Fibroblast of lung (primary cell): ENCODE data around the gene SLC35F4. TPM values are rescaled to one million over a fixed set of nuclear protein-coding genes. Genes with fewer than 3 reads are reported as not detected.

ENCODE experiments used
- DNase-seq, 2 donors: peaks; one replicate each; pipeline versions ENCODE4 v3.0.0 to v3.0.0-alpha.2; 2010; ENCODE audit warnings: low read depth in 2 of 2
- H2AFZ ChIP-seq: 2 replicates; pipeline ENCODE4 v1.5.1; 2012; ENCODE audit warnings: low read length, control low read depth, inconsistent platforms
- H3K27ac ChIP-seq: 2 replicates; pipeline ENCODE4 v1.5.1; 2011; ENCODE audit warnings: low read length, control low read depth; ENCODE audit not compliant: insufficient read depth
- H3K27me3 ChIP-seq: 2 replicates; pipeline ENCODE4 v1.5.1; 2011; ENCODE audit warnings: mild to moderate bottlenecking, low read length; ENCODE audit not compliant: control insufficient read depth, insufficient read depth
- H3K36me3 ChIP-seq: 2 replicates; pipeline ENCODE4 v1.5.1; 2011; ENCODE audit warnings: low read length; ENCODE audit not compliant: control insufficient read depth, insufficient read depth
- H3K4me1 ChIP-seq: 2 replicates; pipeline ENCODE4 v1.5.1; 2011; ENCODE audit warnings: low read length; ENCODE audit not compliant: control insufficient read depth, insufficient read depth; ENCODE audit errors: extremely low read depth
- H3K4me2 ChIP-seq: 2 replicates; pipeline ENCODE4 v1.5.1; 2011; ENCODE audit warnings: low read length, control low read depth; ENCODE audit not compliant: insufficient read depth; ENCODE audit errors: extremely low read depth
- H3K4me3 ChIP-seq, 4 experiments: fragments of 200-600 bp in 1 of 4; sonication (generic) in 1 of 4; replicated peaks in 1 of 4; 2 replicates each; pipeline ENCODE4 v1.5.1; 2011 to 2016; ENCODE audit warnings: low read length in 4 of 4, low read depth in 3 of 4, mild to moderate bottlenecking in 3 of 4, control low read depth in 2 of 4, inconsistent platforms in 1 of 4, mixed read lengths in 1 of 4; ENCODE audit not compliant: insufficient read depth in 1 of 4; ENCODE audit errors: control extremely low read depth in 1 of 4
- H3K79me2 ChIP-seq: 2 replicates; pipeline ENCODE4 v1.5.1; 2012; ENCODE audit warnings: mild to moderate bottlenecking, low read length, inconsistent platforms; ENCODE audit not compliant: control insufficient read depth, insufficient read depth
- H3K9ac ChIP-seq: 2 replicates; pipeline ENCODE4 v1.5.1; 2011; ENCODE audit warnings: mild to moderate bottlenecking, low read length, control low read depth; ENCODE audit not compliant: insufficient read depth
- H3K9me3 ChIP-seq: 2 replicates; pipeline ENCODE4 v1.5.1; 2012; ENCODE audit warnings: low read depth, low read length; ENCODE audit not compliant: control insufficient read depth, insufficient read depth
- H4K20me1 ChIP-seq: 2 replicates; pipeline ENCODE4 v1.5.1; 2011; ENCODE audit warnings: low read length; ENCODE audit not compliant: control insufficient read depth, insufficient read depth; ENCODE audit errors: extremely low read depth
- EZH2 ChIP-seq: IDR thresholded peaks from 2 replicates; pipeline ENCODE4 v1.5.1; 2012; ENCODE audit warnings: low read length, control low read depth, mild to moderate bottlenecking; ENCODE audit errors: missing control alignments
- polyA plus RNA-seq, 2 donors: library from polyadenylated mRNA; depleted of rRNA in 1 of 2; stranded (reverse) in 1 of 2; unstranded in 1 of 2; fragments of >200 nt; gene quantifications; 2 replicates each; pipeline ENCODE4 v1.2.1, GENCODE V29; 2011 to 2012; ENCODE audit warnings: missing spikeins in 1 of 2
- total RNA-seq: library from RNA; depleted of rRNA; stranded (reverse); fragments of >200 nt; gene quantifications from 2 replicates; pipeline ENCODE4 v1.2.1, GENCODE V29; 2014
- TF ChIP-seq, protein P1 (sequence below), 2 donors: IDR thresholded peaks in 1 of 2; conservative IDR thresholded peaks in 1 of 2; 1 replicate in 1 of 2; 2 replicates in 1 of 2; pipeline ENCODE4 v1.5.1; 2011 to 2012; ENCODE audit warnings: low read length in 2 of 2, control low read depth in 1 of 2, inconsistent platforms in 1 of 2, low read depth in 1 of 2, mild to moderate bottlenecking in 1 of 2

Gene SLC35F4
- total and polyA plus RNA-seq, 2 donors (not counting 1 experiment from before 2014, with no cell fraction given), result not detected

DNA sequence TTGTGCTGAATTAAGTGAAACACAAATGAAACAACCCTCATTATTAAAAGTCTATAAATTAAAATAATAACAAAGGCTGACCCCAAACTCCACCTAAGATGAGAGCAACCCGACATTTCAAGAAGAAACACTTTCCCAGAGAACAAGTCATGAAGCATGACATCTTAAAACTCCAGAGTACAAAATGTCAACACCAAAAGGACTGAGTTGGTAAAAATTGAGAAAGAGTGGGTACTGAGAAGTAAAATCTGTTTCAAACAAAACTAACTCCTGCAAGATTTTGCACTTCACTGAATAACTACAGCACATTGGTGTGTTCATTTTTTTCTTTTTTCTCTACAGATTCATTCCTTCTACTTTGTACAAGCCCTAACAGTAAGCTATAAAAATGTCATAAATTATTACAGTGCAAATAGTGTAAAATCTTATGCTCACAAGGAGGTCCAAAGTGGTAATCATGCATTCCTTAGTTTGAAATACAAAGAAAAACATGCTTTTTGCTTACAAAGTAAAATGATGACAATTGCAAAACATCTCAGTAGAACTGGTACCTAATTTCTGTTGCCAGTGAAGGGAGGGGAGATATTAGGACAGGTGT lies 31.8 kb downstream of the SLC35F4 start:
- no peaks in the 10 kb centered on the region for H3K79me2 ChIP-seq
- H3K4me2 ChIP-seq, result no peak overlapping the region
- TF ChIP-seq, protein P1, sequence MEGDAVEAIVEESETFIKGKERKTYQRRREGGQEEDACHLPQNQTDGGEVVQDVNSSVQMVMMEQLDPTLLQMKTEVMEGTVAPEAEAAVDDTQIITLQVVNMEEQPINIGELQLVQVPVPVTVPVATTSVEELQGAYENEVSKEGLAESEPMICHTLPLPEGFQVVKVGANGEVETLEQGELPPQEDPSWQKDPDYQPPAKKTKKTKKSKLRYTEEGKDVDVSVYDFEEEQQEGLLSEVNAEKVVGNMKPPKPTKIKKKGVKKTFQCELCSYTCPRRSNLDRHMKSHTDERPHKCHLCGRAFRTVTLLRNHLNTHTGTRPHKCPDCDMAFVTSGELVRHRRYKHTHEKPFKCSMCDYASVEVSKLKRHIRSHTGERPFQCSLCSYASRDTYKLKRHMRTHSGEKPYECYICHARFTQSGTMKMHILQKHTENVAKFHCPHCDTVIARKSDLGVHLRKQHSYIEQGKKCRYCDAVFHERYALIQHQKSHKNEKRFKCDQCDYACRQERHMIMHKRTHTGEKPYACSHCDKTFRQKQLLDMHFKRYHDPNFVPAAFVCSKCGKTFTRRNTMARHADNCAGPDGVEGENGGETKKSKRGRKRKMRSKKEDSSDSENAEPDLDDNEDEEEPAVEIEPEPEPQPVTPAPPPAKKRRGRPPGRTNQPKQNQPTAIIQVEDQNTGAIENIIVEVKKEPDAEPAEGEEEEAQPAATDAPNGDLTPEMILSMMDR (conservative IDR thresholded peaks at IDR 0.05 in 1 of 2, IDR thresholded peaks at IDR 0.05 in 1 of 2; ENCODE audit: low read depth in 1 of 2, low read length in 2 of 2), result no peak
- TF ChIP-seq EZH2, result no peak
- H4K20me1 ChIP-seq, result no peaks in the 10 kb centered on the region
- no peaks in the 10 kb centered on the region for H3K36me3 ChIP-seq
- no peak overlapping the region for H3K27ac ChIP-seq
- H3K9me3 ChIP-seq, result no peaks in the 10 kb centered on the region
- no peak overlapping the region for H3K9ac ChIP-seq
- no peak overlapping the region for H2AFZ ChIP-seq
- H3K27me3 ChIP-seq, result no peaks in the 10 kb centered on the region
- DNase-seq, result peak in 1 of 2 donors; percentile 4
- peaks cover 5% of the 10 kb centered on the region for H3K4me1 ChIP-seq
- no peak overlapping the region for H3K4me3 ChIP-seq

DNA sequence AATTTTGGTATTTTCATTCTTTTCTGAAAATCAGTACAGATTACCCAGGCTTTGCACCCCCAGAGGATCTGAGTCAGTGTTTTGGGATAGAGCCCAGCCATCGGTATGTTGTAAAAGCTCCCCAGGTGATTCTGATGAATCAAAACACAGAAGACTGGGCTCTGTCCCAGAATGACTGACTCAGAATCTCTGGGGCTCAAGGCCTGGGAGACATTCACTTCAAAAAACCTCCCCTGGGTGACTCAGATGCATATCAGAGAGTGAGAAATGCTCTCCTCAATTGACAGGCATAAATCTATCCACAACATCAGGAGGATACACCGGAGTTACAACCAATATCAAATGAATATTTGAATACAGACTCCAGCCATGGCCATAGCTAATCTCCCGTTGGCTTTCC lies 32.6 kb downstream of the SLC35F4 start:
- peak overlapping the region; percentile 44 for H3K4me2 ChIP-seq
- no peaks in the 10 kb centered on the region for H3K9me3 ChIP-seq
- H3K79me2 ChIP-seq, result no peaks in the 10 kb centered on the region
- TF ChIP-seq, protein P1 (conservative IDR thresholded peaks at IDR 0.05 in 1 of 2, IDR thresholded peaks at IDR 0.05 in 1 of 2; ENCODE audit: low read depth in 1 of 2, low read length in 2 of 2), result no peak
- no peak overlapping the region for H3K4me3 ChIP-seq
- H3K27ac ChIP-seq, result no peak overlapping the region
- no peak overlapping the region for H3K9ac ChIP-seq
- peaks cover 5% of the 10 kb centered on the region for H3K4me1 ChIP-seq
- H3K36me3 ChIP-seq, result no peaks in the 10 kb centered on the region
- H4K20me1 ChIP-seq, result no peaks in the 10 kb centered on the region
- DNase-seq, result peak; percentile 78 to 96
- H3K27me3 ChIP-seq, result no peaks in the 10 kb centered on the region
- H2AFZ ChIP-seq, result no peak overlapping the region

DNA sequence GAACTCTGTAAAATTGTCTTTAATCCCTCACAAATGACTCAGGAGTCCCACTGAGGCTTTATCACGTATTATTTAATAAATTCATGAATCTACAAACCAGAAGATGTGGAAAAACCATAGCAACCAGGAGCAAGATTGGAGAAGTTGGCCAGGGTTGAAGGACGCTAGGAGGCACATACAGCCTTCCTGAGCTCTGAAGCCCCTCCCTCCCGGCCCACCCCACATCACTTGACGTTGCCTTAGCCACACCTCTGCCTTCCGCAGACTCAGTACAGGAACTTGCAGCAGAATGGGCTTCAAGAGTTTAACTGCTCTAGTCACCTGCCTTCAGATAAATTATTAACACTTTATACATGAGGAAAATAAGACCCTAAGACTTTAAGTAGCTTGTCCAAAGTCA lies 33.9 kb downstream of the SLC35F4 start:
- DNase-seq, result no peak
- Histone ChIP-seq H3K4me2 (no peak overlapping the region), H3K9ac (no peak overlapping the region), H3K4me3 (no peak overlapping the region), H3K27ac (no peak overlapping the region), H3K79me2 (no peaks in the 10 kb centered on the region), H2AFZ (no peak overlapping the region), H3K9me3 (no peaks in the 10 kb centered on the region), H3K36me3 (no peaks in the 10 kb centered on the region), H4K20me1 (no peaks in the 10 kb centered on the region), H3K27me3 (no peaks in the 10 kb centered on the region), H3K4me1 (peaks cover 5% of the 10 kb centered on the region)
- no peak for TF ChIP-seq EZH2
- TF ChIP-seq, protein P1 (conservative IDR thresholded peaks at IDR 0.05 in 1 of 2, IDR thresholded peaks at IDR 0.05 in 1 of 2; ENCODE audit: low read depth in 1 of 2, low read length in 2 of 2), result no peak
